IMR-90 (cell line): ENCODE measurements around the gene ANG. TPM values are rescaled to one million over a fixed set of nuclear protein-coding genes. Genes with fewer than 3 reads are reported as not detected.

ENCODE experiments used
- ATAC-seq: fragments of 200-7000 bp; cut with Tn5 transposase; 2 replicates; pipeline ENCODE4 v1.9.1; 2020; ENCODE audit warnings: low read depth, mild to moderate bottlenecking, moderate library complexity
- BruUV-seq: library from RNA; stranded (reverse); fragments of 400-500 nt; replicated peaks from 2 replicates; lab custom pipeline; 2021; lab: Mats Ljungman, UMichigan
- CTCF ChIA-PET: fragments of 300-600 bp; formaldehyde crosslinking; extraction: SDS; loops from one replicate; lab custom pipeline; 2021; ENCODE audit warnings: antibody characterized with exemption; lab: Yijun Ruan, JAX
- POLR2A ChIA-PET: fragments of 300-600 bp; sonication (Branson Sonifier 250); formaldehyde crosslinking; loops from one replicate; lab custom pipeline; 2022; ENCODE audit warnings: antibody characterized with exemption; ENCODE audit not compliant: unreplicated experiment; lab: Charles Lee
- DNase-seq: peaks from one replicate; pipeline ENCODE4 v3.0.0; 2013
- H2AFZ ChIP-seq: replicated peaks from 2 replicates; pipeline ENCODE3; 2013; ENCODE audit warnings: low read length, mild to moderate bottlenecking; ENCODE audit not compliant: poor library complexity
- H2AK5ac ChIP-seq: 2 replicates; pipeline ENCODE4 v1.6.1; 2013; ENCODE audit warnings: low read depth, low read length, inconsistent platforms
- H2AK9ac ChIP-seq: replicated peaks from 2 replicates; pipeline ENCODE3; 2013; ENCODE audit warnings: mild to moderate bottlenecking, low read depth, low read length, moderate library complexity; ENCODE audit not compliant: poor library complexity
- H2BK120ac ChIP-seq: 2 replicates; pipeline ENCODE4 v1.6.1; 2013; ENCODE audit warnings: low read depth, low read length, inconsistent platforms
- H2BK15ac ChIP-seq: 3 replicates; pipeline ENCODE4 v1.6.1; 2013; ENCODE audit warnings: low read depth, low read length, inconsistent platforms
- H2BK20ac ChIP-seq: 2 replicates; pipeline ENCODE4 v1.6.1; 2013; ENCODE audit warnings: low read depth, mild to moderate bottlenecking, inconsistent platforms, low read length, moderate library complexity
- H2BK5ac ChIP-seq: 2 replicates; pipeline ENCODE4 v1.6.1; 2013; ENCODE audit warnings: mild to moderate bottlenecking, low read depth, low read length, inconsistent platforms; ENCODE audit not compliant: poor library complexity, severe bottlenecking
- H3K14ac ChIP-seq: replicated peaks from 2 replicates; pipeline ENCODE4 v1.6.1; 2013; ENCODE audit warnings: low read depth, low read length, inconsistent platforms
- H3K18ac ChIP-seq: 2 replicates; pipeline ENCODE4 v1.6.1; 2013; ENCODE audit warnings: low read depth, low read length, control low read depth
- H3K23ac ChIP-seq: 2 replicates; pipeline ENCODE4 v1.6.1; 2013; ENCODE audit warnings: low read depth, low read length, inconsistent platforms
- H3K27ac ChIP-seq: 2 replicates; pipeline ENCODE4 v1.5.1; 2013; ENCODE audit warnings: mild to moderate bottlenecking, control low read depth, low read length; ENCODE audit not compliant: insufficient read depth
- H3K27me3 ChIP-seq: 2 replicates; pipeline ENCODE4 v1.6.1; 2013; ENCODE audit warnings: low read length; ENCODE audit not compliant: control insufficient read depth, insufficient read depth
- H3K36me3 ChIP-seq: 2 replicates; pipeline ENCODE4 v1.6.1; 2013; ENCODE audit warnings: low read length, mixed read lengths; ENCODE audit not compliant: control insufficient read depth, insufficient read depth
- H3K4ac ChIP-seq: 2 replicates; pipeline ENCODE4 v1.6.1; 2013; ENCODE audit warnings: low read depth, low read length, inconsistent platforms
- H3K4me1 ChIP-seq: 2 replicates; pipeline ENCODE4 v1.6.1; 2013; ENCODE audit warnings: low read length, mixed read lengths; ENCODE audit not compliant: control insufficient read depth, insufficient read depth
- H3K4me2 ChIP-seq: 2 replicates; pipeline ENCODE4 v1.6.1; 2013; ENCODE audit warnings: low read depth, mild to moderate bottlenecking, control low read depth, low read length, moderate library complexity
- H3K4me3 ChIP-seq: 2 replicates; pipeline ENCODE4 v1.5.1; 2013; ENCODE audit warnings: low read depth, mild to moderate bottlenecking, control low read depth, low read length, moderate library complexity; ENCODE audit not compliant: insufficient read depth
- H3K56ac ChIP-seq: 2 replicates; pipeline ENCODE4 v1.6.1; 2013; ENCODE audit warnings: low read length, inconsistent platforms; ENCODE audit not compliant: insufficient read depth; ENCODE audit errors: extremely low read depth
- H3K79me1 ChIP-seq, 2 experiments: 2 replicates each; pipeline ENCODE4 v1.6.1; 2013; ENCODE audit warnings: low read length in 2 of 2, inconsistent platforms in 1 of 2, low read depth in 1 of 2
- H3K9ac ChIP-seq: 2 replicates; pipeline ENCODE4 v1.6.1; 2013; ENCODE audit warnings: low read depth, low read length, control low read depth
- H3K9me1 ChIP-seq: 2 replicates; pipeline ENCODE4 v1.6.1; 2013; ENCODE audit warnings: low read length, inconsistent platforms; ENCODE audit not compliant: insufficient read depth
- H3K9me3 ChIP-seq: 2 replicates; pipeline ENCODE4 v1.6.1; 2013; ENCODE audit warnings: low read length; ENCODE audit not compliant: control insufficient read depth, insufficient read depth
- H4K20me1 ChIP-seq: 2 replicates; pipeline ENCODE4 v1.6.1; 2013; ENCODE audit warnings: low read length, inconsistent platforms; ENCODE audit not compliant: insufficient read depth
- H4K5ac ChIP-seq: 2 replicates; pipeline ENCODE4 v1.6.1; 2013; ENCODE audit warnings: mild to moderate bottlenecking, low read depth, low read length, control low read depth
- H4K8ac ChIP-seq, 2 experiments: 2 replicates each; pipeline ENCODE4 v1.6.1; 2013; ENCODE audit warnings: low read depth in 2 of 2, low read length in 2 of 2, control low read depth in 1 of 2, inconsistent platforms in 1 of 2
- H4K91ac ChIP-seq: 2 replicates; pipeline ENCODE4 v1.6.1; 2013; ENCODE audit warnings: low read depth, low read length, inconsistent platforms; ENCODE audit not compliant: insufficient read depth
- BHLHE40 ChIP-seq: fragments of 150-350 bp; IDR thresholded peaks from 2 replicates; pipeline ENCODE4 v1.6.1; 2016; ENCODE audit warnings: mild to moderate bottlenecking, low read depth, low read length
- CEBPB ChIP-seq: IDR thresholded peaks from 2 replicates; pipeline ENCODE4 v1.6.1; 2012; ENCODE audit warnings: low read depth, low read length, improper control_type of control experiment
- CHD1 ChIP-seq: IDR thresholded peaks from 2 replicates; pipeline ENCODE4 v1.6.1; 2012; ENCODE audit warnings: low read depth, low read length, improper control_type of control experiment
- CTCF ChIP-seq: conservative IDR thresholded peaks from 2 replicates; pipeline ENCODE4 v1.5.1; 2012; ENCODE audit warnings: mild to moderate bottlenecking, low read depth, low read length, improper control_type of control experiment
- FOS ChIP-seq: fragments of 150-350 bp; IDR thresholded peaks from 2 replicates; pipeline ENCODE4 v1.6.1; 2016; ENCODE audit warnings: low read depth, low read length
- MAFK ChIP-seq: IDR thresholded peaks from 2 replicates; pipeline ENCODE4 v1.6.1; 2012; ENCODE audit warnings: low read depth, low read length, improper control_type of control experiment
- MAZ ChIP-seq: IDR thresholded peaks from 2 replicates; pipeline ENCODE4 v1.6.1; 2012; ENCODE audit warnings: low read depth, mild to moderate bottlenecking, low read length, improper control_type of control experiment, moderate library complexity, borderline replicate concordance
- MXI1 ChIP-seq: IDR thresholded peaks from 2 replicates; pipeline ENCODE4 v1.6.1; 2012; ENCODE audit warnings: low read depth, mild to moderate bottlenecking, low read length, moderate library complexity, borderline replicate concordance
- NFE2L2 ChIP-seq: fragments of 150-350 bp; IDR thresholded peaks from 2 replicates; pipeline ENCODE4 v1.6.1; 2016; ENCODE audit warnings: low read depth, mild to moderate bottlenecking, low read length
- POLR2A ChIP-seq: IDR thresholded peaks from 2 replicates; pipeline ENCODE4 v1.6.1; 2012; ENCODE audit warnings: mild to moderate bottlenecking, low read depth, low read length
- RAD21 ChIP-seq: IDR thresholded peaks from 2 replicates; pipeline ENCODE4 v1.6.1; 2012; ENCODE audit warnings: low read length, improper control_type of control experiment
- RCOR1 ChIP-seq: IDR thresholded peaks from 2 replicates; pipeline ENCODE4 v1.6.1; 2012; ENCODE audit warnings: mild to moderate bottlenecking, low read length, improper control_type of control experiment; ENCODE audit not compliant: insufficient replicate concordance
- RFX5 ChIP-seq: IDR thresholded peaks from 2 replicates; pipeline ENCODE4 v1.8.0; 2012; ENCODE audit warnings: low read depth, mild to moderate bottlenecking, low read length, moderate library complexity
- SMC3 ChIP-seq: fragments of 150-350 bp; IDR thresholded peaks from 2 replicates; pipeline ENCODE4 v1.6.1; 2016; ENCODE audit warnings: low read depth, mild to moderate bottlenecking, antibody characterized with exemption, low read length, moderate library complexity
- USF2 ChIP-seq: fragments of 150-350 bp; IDR thresholded peaks from 2 replicates; pipeline ENCODE4 v1.6.1; 2017; ENCODE audit warnings: mild to moderate bottlenecking, antibody characterized with exemption, low read length, low read depth
- WGBS, 2 experiments: methylation state at CpG; one replicate each; pipeline versions ENCODE4 v1.1.5 to v1.1.7; 2013; ENCODE audit warnings: missing lambda C conversion rate in 2 of 2; ENCODE audit not compliant: insufficient read length in 1 of 2; ENCODE audit errors: extremely low coverage in 2 of 2; 5-methylcytosine and 5-hydroxymethylcytosine counted together
- dilution Hi-C: fragments of 300-500 bp; cut with HindIII; formaldehyde crosslinking; loops from one replicate; pipeline ENCODE4 v1.14.3; 2018; ENCODE audit warnings: low sequenced_read_pairs; ENCODE audit not compliant: unreplicated experiment
- in situ Hi-C: fragments of 300-500 bp; cut with MboI; formaldehyde crosslinking; loops from 3 replicates; pipeline ENCODE4 v1.14.3; 2019; ENCODE audit warnings: low sequenced_read_pairs, inconsistent platforms, mixed read lengths
- intact Hi-C: fragments of 100-400 bp; cut with micrococcal nuclease; formaldehyde crosslinking; loops from 2 replicates; pipeline ENCODE4 v1.10.0; 2022
- polyA plus RNA-seq, 3 experiments: library from polyadenylated mRNA; depleted of rRNA; stranded (reverse); fragments of >200 nt; gene quantifications; 2 replicates each; pipeline ENCODE4 v1.2.3, GENCODE V29; 2012; ENCODE audit warnings: low replicate concordance in 1 of 3
- total RNA-seq: library from RNA; depleted of rRNA; stranded (reverse); fragments of >200 nt; gene quantifications from 2 replicates; pipeline ENCODE4 v1.2.3, GENCODE V29; 2012
- TF ChIP-seq, protein P1 (sequence below): fragments of 150-350 bp; IDR thresholded peaks from 2 replicates; pipeline ENCODE4 v1.6.1; 2016; ENCODE audit warnings: low read depth, mild to moderate bottlenecking, low read length, moderate library complexity, borderline replicate concordance

Gene ANG
- total and polyA plus RNA-seq, 2 of the 4 experiments (the other 2 are of a cell fraction) = 3.6 to 4.7 TPM

DNA sequence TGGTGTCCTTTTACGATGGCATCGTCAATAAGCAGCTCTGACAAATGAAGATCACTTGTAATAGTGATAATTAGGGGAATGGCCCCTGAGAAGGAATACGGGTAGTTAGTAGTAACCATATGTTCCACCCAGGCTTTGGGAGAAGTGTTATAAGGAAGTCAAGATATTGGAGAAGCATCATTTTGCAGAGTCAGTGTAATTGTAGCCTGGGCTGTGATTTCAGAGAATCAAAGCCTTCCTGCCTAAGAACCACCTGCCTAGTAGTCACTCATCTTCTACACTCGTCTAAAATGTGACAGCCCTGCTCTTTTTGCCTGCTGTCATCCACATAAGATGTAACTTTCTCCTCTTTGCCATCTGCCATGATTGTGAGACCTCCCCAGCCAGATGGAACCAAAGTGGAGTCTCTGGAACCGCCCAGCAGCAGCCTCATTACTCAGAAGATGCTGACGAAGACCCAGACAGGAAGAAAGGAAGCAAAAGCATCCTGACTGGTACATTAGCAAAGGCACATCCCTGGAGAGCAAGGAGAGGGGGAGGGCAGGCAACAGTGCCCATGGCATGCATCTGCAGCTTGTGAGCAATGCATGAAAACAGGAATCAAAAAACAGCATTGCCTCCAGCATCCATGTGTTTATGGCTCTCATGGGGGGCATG lies 44.5 kb downstream of the ANG start:
- CTCF ChIA-PET = no interaction called here
- no peak for ATAC-seq
- BruUV-seq = no TSS peak

More for the DNA sequence above, 44.5 kb downstream of the ANG start:
- 34% methylated on average over 3 of the region's 6 CpGs; no CpG with 5 or more reads in 1 of the 2 experiments for WGBS, 2 experiments
- TF ChIP-seq FOS (no peak), RAD21 (no peak), BHLHE40 (no peak), USF2 (no peak), MAFK (no peak), POLR2A (no peak), SMC3 (no peak), CHD1 (no peak), RCOR1 (no peak), MAZ (no peak), CEBPB (no peak), CTCF (no peak), MXI1 (no peak), RFX5 (no peak), NFE2L2 (no peak)
- TF ChIP-seq, protein P1, sequence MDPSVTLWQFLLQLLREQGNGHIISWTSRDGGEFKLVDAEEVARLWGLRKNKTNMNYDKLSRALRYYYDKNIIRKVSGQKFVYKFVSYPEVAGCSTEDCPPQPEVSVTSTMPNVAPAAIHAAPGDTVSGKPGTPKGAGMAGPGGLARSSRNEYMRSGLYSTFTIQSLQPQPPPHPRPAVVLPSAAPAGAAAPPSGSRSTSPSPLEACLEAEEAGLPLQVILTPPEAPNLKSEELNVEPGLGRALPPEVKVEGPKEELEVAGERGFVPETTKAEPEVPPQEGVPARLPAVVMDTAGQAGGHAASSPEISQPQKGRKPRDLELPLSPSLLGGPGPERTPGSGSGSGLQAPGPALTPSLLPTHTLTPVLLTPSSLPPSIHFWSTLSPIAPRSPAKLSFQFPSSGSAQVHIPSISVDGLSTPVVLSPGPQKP = no peak
- Histone ChIP-seq H2BK5ac (no peak overlapping the region), H3K18ac (no peak overlapping the region), H3K4ac (no peak overlapping the region), H3K4me1 (no peaks in the 10 kb centered on the region), H3K4me3 (no peak overlapping the region), H3K23ac (no peak overlapping the region), H3K9me3 (no peaks in the 10 kb centered on the region), H3K9ac (no peak overlapping the region), H3K56ac (no peak overlapping the region), H3K27ac (no peak overlapping the region), H4K91ac (no peak overlapping the region), H4K8ac (no peak overlapping the region), H3K79me1 (no peaks in the 10 kb centered on the region), H3K14ac (no peak overlapping the region), H2BK120ac (no peak overlapping the region), H2AFZ (no peak overlapping the region), H4K20me1 (no peaks in the 10 kb centered on the region), H3K9me1 (no peaks in the 10 kb centered on the region), H2AK9ac (no peak overlapping the region), H2BK15ac (no peak overlapping the region), H2AK5ac (no peak overlapping the region), H3K27me3 (no peaks in the 10 kb centered on the region), H3K36me3 (no peaks in the 10 kb centered on the region), H2BK20ac (no peak overlapping the region), H4K5ac (no peak overlapping the region), H3K4me2 (no peak overlapping the region)
- intact Hi-C loops (no loop called here), in situ Hi-C loops (no loop called here), dilution Hi-C loops (no loop called here)
- DNase-seq = no peak
- POLR2A ChIA-PET = no interaction called here
